ENCODE results near the gene NEDD4L. TPM values are rescaled to one million over a fixed set of nuclear protein-coding genes. Genes with fewer than 3 reads are reported as not detected.

The NEDD4L gene
- total RNA-seq, 2 donors from 2014 or later = 149 to 212 TPM

DNA sequence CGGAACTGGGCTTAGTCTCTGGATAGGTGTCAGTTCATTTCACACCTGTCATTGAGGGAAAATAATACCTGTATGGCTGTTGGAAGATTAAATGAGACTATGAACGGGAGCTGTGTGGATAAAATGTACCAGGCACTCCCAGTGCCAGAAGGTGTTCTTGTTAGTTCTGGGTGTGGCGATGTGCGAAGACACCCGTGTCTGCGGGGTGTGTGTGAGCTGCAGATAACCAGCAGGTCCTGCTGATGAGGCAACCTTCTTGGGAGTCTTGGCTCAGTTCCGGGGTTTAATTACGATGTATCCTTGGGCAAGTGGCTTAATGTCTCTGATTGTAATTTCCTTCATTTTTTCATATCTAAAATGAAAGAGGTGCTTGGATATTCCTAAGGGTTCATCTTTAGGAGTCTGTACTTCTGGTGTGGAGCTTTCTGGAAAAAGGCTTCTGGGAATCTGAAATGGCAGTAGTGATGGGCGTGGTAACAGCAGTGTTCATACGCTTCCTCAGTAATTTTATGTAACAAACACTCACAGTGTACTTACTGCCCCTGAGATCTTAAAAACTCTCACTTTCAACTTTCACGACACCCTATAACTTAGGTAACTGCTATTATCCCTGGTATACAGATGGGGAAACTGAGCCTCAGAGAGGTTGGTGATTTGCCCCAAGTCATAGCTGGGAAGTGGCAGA is 35.0 kb downstream of the NEDD4L start:
- Histone ChIP-seq H3K27ac (peak overlapping the region; percentile 59), H3K4me1 (no peaks in the 10 kb centered on the region), H3K36me3 (no peaks in the 10 kb centered on the region), H3K9me3 (no peaks in the 10 kb centered on the region), H3K9ac (ENCODE audit: low read depth in 2 of 2, low read length in 2 of 2) (peak overlapping the region in 1 of 2 donors; percentile 56), H3K4me3 (no peak overlapping the region), H3K27me3 (no peaks in the 10 kb centered on the region)
- TF ChIP-seq, protein P1, sequence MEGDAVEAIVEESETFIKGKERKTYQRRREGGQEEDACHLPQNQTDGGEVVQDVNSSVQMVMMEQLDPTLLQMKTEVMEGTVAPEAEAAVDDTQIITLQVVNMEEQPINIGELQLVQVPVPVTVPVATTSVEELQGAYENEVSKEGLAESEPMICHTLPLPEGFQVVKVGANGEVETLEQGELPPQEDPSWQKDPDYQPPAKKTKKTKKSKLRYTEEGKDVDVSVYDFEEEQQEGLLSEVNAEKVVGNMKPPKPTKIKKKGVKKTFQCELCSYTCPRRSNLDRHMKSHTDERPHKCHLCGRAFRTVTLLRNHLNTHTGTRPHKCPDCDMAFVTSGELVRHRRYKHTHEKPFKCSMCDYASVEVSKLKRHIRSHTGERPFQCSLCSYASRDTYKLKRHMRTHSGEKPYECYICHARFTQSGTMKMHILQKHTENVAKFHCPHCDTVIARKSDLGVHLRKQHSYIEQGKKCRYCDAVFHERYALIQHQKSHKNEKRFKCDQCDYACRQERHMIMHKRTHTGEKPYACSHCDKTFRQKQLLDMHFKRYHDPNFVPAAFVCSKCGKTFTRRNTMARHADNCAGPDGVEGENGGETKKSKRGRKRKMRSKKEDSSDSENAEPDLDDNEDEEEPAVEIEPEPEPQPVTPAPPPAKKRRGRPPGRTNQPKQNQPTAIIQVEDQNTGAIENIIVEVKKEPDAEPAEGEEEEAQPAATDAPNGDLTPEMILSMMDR (IDR thresholded peaks at IDR 0.05) = no peak
- intact Hi-C loops (cut with DNase I) = no loop called here
- peak; percentile 76 for DNase-seq

DNA sequence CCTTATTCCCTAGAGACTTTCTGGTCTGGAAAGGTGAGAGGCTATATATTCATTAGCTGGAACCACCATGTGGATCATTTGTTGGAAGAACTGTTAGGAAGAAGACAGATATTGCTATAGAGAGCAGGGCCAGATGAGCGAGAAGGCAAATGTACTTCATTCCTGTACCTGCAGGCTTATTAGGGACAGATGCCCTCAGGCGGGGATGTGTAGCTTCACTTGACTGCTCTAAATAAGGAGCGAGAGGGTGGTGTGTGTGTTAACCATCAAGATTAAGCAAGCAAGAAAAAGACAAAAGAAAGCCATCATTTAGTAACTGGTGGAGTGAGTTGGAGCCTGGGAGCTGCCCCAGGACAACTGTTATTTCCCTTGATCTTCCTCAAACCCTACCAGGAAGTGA is 36.4 kb downstream of the NEDD4L start:
- intact Hi-C loops (cut with DNase I) = no loop called here
- DNase-seq = no peak
- no peak overlapping the region for H3K27ac ChIP-seq
- H3K9ac ChIP-seq (ENCODE audit: low read depth in 2 of 2, low read length in 2 of 2) = no peak overlapping the region
- H3K9me3 ChIP-seq = no peaks in the 10 kb centered on the region
- H3K27me3 ChIP-seq = no peaks in the 10 kb centered on the region
- no peaks in the 10 kb centered on the region for H3K36me3 ChIP-seq
- H3K4me1 ChIP-seq = no peaks in the 10 kb centered on the region
- TF ChIP-seq, protein P1 (IDR thresholded peaks at IDR 0.05) = no peak
- no peak overlapping the region for H3K4me3 ChIP-seq

DNA sequence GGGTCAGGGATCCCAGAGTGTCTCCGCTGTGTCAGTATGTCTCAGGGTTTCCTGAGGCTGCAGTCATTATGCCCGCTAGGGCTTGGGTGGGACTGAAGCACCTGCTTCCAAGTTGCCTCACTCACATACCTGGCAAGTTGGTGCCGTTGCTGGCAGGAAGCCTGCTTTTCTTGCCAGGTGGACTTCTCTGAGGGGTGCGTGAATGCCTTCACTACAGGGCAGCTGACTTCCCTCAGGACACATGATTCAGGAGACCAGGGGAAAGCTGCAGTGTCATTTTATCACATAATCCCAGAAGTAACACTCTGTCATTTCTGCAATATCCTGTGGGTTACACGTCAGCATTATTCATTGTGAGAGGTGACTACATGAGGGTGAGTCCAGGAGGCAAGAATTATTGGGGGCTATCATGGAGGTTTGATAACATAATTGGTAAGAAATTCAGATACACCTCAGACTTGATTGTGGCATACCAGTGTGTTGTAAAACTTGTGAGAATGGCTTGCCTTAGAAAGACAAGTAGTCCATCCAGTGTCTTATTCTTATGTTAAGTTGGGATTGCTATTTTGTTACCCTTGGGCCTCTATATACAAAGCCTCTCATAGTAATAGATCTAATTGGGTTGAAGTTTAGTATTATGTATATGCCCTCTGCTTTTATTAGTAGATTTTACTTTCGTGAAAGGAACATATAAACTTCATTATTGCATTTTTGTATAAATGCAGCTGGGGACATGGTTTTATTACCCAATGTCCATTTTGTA is 44.1 kb downstream of the NEDD4L start:
- DNase-seq = peak; percentile 74
- intact Hi-C loops (cut with DNase I) = no loop called here
- TF ChIP-seq, protein P1 (IDR thresholded peaks at IDR 0.05) = no peak
- peaks cover 3% of the 10 kb centered on the region for H3K4me1 ChIP-seq
- H3K9me3 ChIP-seq = no peaks in the 10 kb centered on the region
- peak overlapping the region in 1 of 2 donors; percentile 3 for H3K9ac ChIP-seq (ENCODE audit: low read depth in 2 of 2, low read length in 2 of 2)
- H3K27ac ChIP-seq = peak overlapping the region; percentile 70
- no peaks in the 10 kb centered on the region for H3K36me3 ChIP-seq
- no peak overlapping the region for H3K4me3 ChIP-seq
- H3K27me3 ChIP-seq = no peaks in the 10 kb centered on the region

DNA sequence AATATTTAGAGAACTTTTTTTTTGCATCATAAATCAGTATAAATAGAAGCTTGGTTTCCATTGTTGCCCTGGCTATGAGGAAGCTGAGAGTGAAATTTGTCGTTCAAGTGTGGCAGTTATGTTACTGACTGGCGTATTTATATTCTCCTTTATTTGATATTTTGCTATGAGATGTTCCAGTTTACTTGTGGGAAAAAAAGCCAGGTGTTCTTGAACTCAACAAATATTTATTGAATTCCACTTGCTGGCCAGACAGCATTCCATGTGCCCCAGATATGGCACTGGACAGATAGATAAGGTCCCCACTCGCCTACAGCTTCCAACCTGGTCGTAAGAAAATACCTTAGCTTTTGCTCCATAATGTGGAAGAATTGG is 44.7 kb downstream of the NEDD4L start:
- intact Hi-C loops (cut with DNase I) = no loop called here
- Histone ChIP-seq H3K9me3 (no peaks in the 10 kb centered on the region), H3K4me1 (peaks cover 3% of the 10 kb centered on the region), H3K36me3 (no peaks in the 10 kb centered on the region), H3K4me3 (no peak overlapping the region), H3K27me3 (no peaks in the 10 kb centered on the region), H3K27ac (peak overlapping the region; percentile 70), H3K9ac (ENCODE audit: low read depth in 2 of 2, low read length in 2 of 2) (no peak overlapping the region)
- no peak for DNase-seq
- TF ChIP-seq, protein P1 (IDR thresholded peaks at IDR 0.05) = no peak

DNA sequence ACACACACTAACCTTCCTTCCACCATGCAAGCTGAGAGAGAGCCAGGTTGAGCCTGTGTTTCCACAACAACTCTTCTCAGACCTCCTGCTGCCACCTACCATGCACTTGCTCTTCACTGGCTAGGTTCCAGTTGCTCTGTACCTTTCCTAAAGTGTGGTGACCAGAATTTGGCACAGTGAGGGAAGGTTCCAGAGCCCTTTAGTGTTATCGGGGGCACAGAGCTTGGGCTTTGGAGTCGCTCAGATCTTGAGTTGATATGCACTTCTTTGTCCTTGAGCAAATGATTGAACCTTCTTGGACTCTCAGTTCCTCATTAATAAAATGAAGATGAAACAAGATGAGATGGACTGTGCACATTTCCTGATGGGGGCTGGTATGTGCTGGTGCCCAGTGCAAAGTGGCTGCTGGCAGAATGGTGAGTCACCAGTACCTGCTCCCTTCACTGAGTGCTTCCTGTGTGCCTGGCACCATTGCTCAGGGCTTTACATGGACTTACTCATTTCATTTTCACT is 47.1 kb downstream of the NEDD4L start:
- Histone ChIP-seq H3K27ac (no peak overlapping the region), H3K27me3 (no peaks in the 10 kb centered on the region), H3K9ac (ENCODE audit: low read depth in 2 of 2, low read length in 2 of 2) (no peak overlapping the region), H3K9me3 (no peaks in the 10 kb centered on the region), H3K36me3 (no peaks in the 10 kb centered on the region), H3K4me1 (peaks cover 9% of the 10 kb centered on the region), H3K4me3 (no peak overlapping the region)
- TF ChIP-seq, protein P1 (IDR thresholded peaks at IDR 0.05) = no peak
- intact Hi-C loops (cut with DNase I) = no loop called here
- peak; percentile 42 for DNase-seq

Data from colonic mucosa (tissue), 4 donors.